WTC11 (cell line): ENCODE results near the gene PSMD3. TPM values are rescaled to one million over a fixed set of nuclear protein-coding genes. Genes with fewer than 3 reads are reported as not detected.

Experiments
- ATAC-seq: fragments of 200-7000 bp; cut with Tn5 transposase; 2 replicates; pipeline ENCODE4 v1.10.0; 2021; ENCODE audit warnings: mild to moderate bottlenecking, moderate library complexity
- CTCF ChIA-PET: fragments of 300-600 bp; sonication (Branson Sonifier 250); formaldehyde crosslinking; loops from one replicate; lab custom pipeline; 2021; ENCODE audit warnings: antibody characterized with exemption; lab: Charles Lee
- POLR2A ChIA-PET: fragments of 350-600 bp; sonication (Branson Sonifier 250); formaldehyde crosslinking; loops from one replicate; lab custom pipeline; 2021; ENCODE audit warnings: antibody characterized with exemption; lab: Charles Lee
- DNase-seq: peaks from one replicate; pipeline ENCODE4 v3.0.0; 2021; ENCODE audit warnings: low spot score
- H3K27ac Mint-ChIP-seq: 2 replicates; pipeline ENCODE4 v1.8.0; 2021; ENCODE audit warnings: mixed read lengths
- H3K27me3 Mint-ChIP-seq: 2 replicates; pipeline ENCODE4 v1.8.0; 2021; ENCODE audit warnings: low read depth, mild to moderate bottlenecking, moderate library complexity, mixed read lengths
- H3K36me3 Mint-ChIP-seq: 2 replicates; pipeline ENCODE4 v1.8.0; 2021; ENCODE audit warnings: mixed read lengths
- H3K4me1 Mint-ChIP-seq: 2 replicates; pipeline ENCODE4 v1.8.0; 2022; ENCODE audit warnings: mixed read lengths
- H3K4me3 Mint-ChIP-seq: 2 replicates; pipeline ENCODE4 v1.8.0; 2021; ENCODE audit warnings: mild to moderate bottlenecking, moderate library complexity, mixed read lengths
- H3K9me3 Mint-ChIP-seq: 2 replicates; pipeline ENCODE4 v1.8.0; 2021; ENCODE audit warnings: mixed read lengths
- CBFB ChIP-seq: sonication (generic); formaldehyde crosslinking; IDR thresholded peaks from 2 replicates; pipeline ENCODE4 v1.8.1; 2022; ENCODE audit warnings: mild to moderate bottlenecking, low read depth, missing genetic modification reagents
- E2F1 ChIP-seq: sonication (generic); formaldehyde crosslinking; IDR thresholded peaks from 2 replicates; pipeline ENCODE4 v1.8.0; 2022; ENCODE audit warnings: mild to moderate bottlenecking, missing genetic modification reagents
- EMX1 ChIP-seq: fragments of 250-450 bp; sonication (Bioruptor Pico); IDR thresholded peaks from 2 replicates; pipeline ENCODE4 v1.8.0; 2021; ENCODE audit warnings: mild to moderate bottlenecking
- FOXK1 ChIP-seq: sonication (generic); formaldehyde crosslinking; IDR thresholded peaks from 2 replicates; pipeline ENCODE4 v1.8.0; 2022; ENCODE audit warnings: mild to moderate bottlenecking, moderate library complexity, missing genetic modification reagents
- GRHL2 ChIP-seq: fragments of 250-450 bp; sonication (Bioruptor Pico); IDR thresholded peaks from 2 replicates; pipeline ENCODE4 v1.8.0; 2022; ENCODE audit warnings: mild to moderate bottlenecking, moderate library complexity; ENCODE audit not compliant: insufficient replicate concordance, severe bottlenecking
- HMGXB4 ChIP-seq: sonication (generic); formaldehyde crosslinking; IDR thresholded peaks from 2 replicates; pipeline ENCODE4 v1.8.1; 2023; ENCODE audit warnings: mild to moderate bottlenecking, moderate library complexity, missing genetic modification reagents
- KAT7 ChIP-seq: sonication (generic); formaldehyde crosslinking; IDR thresholded peaks from 2 replicates; pipeline ENCODE4 v1.8.1; 2023; ENCODE audit warnings: missing genetic modification reagents, mild to moderate bottlenecking, borderline replicate concordance
- MAX ChIP-seq: sonication (generic); formaldehyde crosslinking; IDR thresholded peaks from 2 replicates; pipeline ENCODE4 v1.8.0; 2022; ENCODE audit warnings: mild to moderate bottlenecking, missing genetic modification reagents
- NFE2L1 ChIP-seq: sonication (generic); formaldehyde crosslinking; IDR thresholded peaks from 2 replicates; pipeline ENCODE4 v1.8.1; 2023; ENCODE audit warnings: missing genetic modification reagents
- NFYB ChIP-seq: sonication (generic); formaldehyde crosslinking; conservative IDR thresholded peaks from 2 replicates; pipeline ENCODE4 v1.8.0; 2022; ENCODE audit warnings: low read depth, missing genetic modification reagents
- PRRX2 ChIP-seq: fragments of 250-450 bp; sonication (Bioruptor Pico); IDR thresholded peaks from 2 replicates; pipeline ENCODE4 v1.8.0; 2021; ENCODE audit warnings: mild to moderate bottlenecking
- SP1 ChIP-seq: sonication (generic); formaldehyde crosslinking; conservative IDR thresholded peaks from 2 replicates; pipeline ENCODE4 v1.8.1; 2022; ENCODE audit warnings: missing genetic modification reagents
- TCF7 ChIP-seq: sonication (generic); formaldehyde crosslinking; IDR thresholded peaks from 2 replicates; pipeline ENCODE4 v1.8.0; 2022; ENCODE audit warnings: mild to moderate bottlenecking, low read depth, missing genetic modification reagents, moderate library complexity
- TEAD4 ChIP-seq: sonication (generic); formaldehyde crosslinking; IDR thresholded peaks from 2 replicates; pipeline ENCODE4 v1.8.0; 2022; ENCODE audit warnings: mild to moderate bottlenecking, missing genetic modification reagents
- USF1 ChIP-seq: sonication (generic); formaldehyde crosslinking; IDR thresholded peaks from 2 replicates; pipeline ENCODE4 v1.8.0; 2022; ENCODE audit warnings: mild to moderate bottlenecking, missing genetic modification reagents
- ZNF219 ChIP-seq: sonication (generic); formaldehyde crosslinking; IDR thresholded peaks from 2 replicates; pipeline ENCODE4 v1.8.0; 2023; ENCODE audit warnings: missing genetic modification reagents, mild to moderate bottlenecking, borderline replicate concordance
- ZNF317 ChIP-seq: sonication (generic); formaldehyde crosslinking; IDR thresholded peaks from 2 replicates; pipeline ENCODE4 v1.8.1; 2023; ENCODE audit warnings: low read depth, mild to moderate bottlenecking, moderate library complexity, missing genetic modification reagents, borderline replicate concordance
- ZNF416 ChIP-seq: fragments of 250-450 bp; sonication (Bioruptor Pico); IDR thresholded peaks from 2 replicates; pipeline ENCODE4 v1.9.0; 2021; ENCODE audit warnings: mild to moderate bottlenecking, inconsistent platforms
- ZNF423 ChIP-seq: fragments of 250-450 bp; sonication (Bioruptor Pico); IDR thresholded peaks from 2 replicates; pipeline ENCODE4 v2.1.2; 2022; ENCODE audit warnings: mild to moderate bottlenecking, moderate library complexity
- ZNF425 ChIP-seq: fragments of 250-450 bp; sonication (Bioruptor Pico); conservative IDR thresholded peaks from 2 replicates; pipeline ENCODE4 v1.9.0; 2021; ENCODE audit warnings: mild to moderate bottlenecking
- total RNA-seq: library from RNA; stranded (reverse); gene quantifications from 3 replicates; pipeline ENCODE4 v1.2.3, GENCODE V29; 2021
- TF ChIP-seq, protein P1 (sequence below): sonication (generic); formaldehyde crosslinking; conservative IDR thresholded peaks from 2 replicates; pipeline ENCODE4 v1.8.1; 2022; ENCODE audit warnings: mild to moderate bottlenecking, missing genetic modification reagents
- TF ChIP-seq, protein P2 (sequence below): sonication (generic); formaldehyde crosslinking; conservative IDR thresholded peaks from 2 replicates; pipeline ENCODE4 v1.8.1; 2023; ENCODE audit warnings: mild to moderate bottlenecking, low read depth, missing genetic modification reagents, moderate library complexity

The PSMD3 gene
- total RNA-seq, 1 experiment from 2014 or later = 190 TPM

DNA sequence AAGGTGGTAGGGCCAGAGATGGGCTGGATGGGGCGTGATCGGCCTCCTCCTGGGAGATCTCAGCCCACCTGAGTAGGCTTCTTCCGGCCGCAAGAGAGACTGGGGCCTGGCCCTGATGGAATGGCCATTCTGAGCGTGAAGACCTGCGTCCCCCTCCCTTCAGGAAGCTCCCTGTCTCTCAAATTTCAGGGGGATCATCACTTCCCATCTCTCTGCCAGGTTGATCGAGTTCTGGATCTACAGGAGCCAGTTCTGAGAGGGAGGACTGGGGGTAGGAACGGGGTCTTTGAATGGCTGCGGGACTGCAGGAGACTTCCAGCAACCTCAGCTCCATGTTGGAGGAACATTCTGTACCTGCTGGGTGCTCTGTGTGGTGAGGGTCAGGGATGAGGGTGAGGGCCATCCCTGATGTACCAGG, 27.1 kb upstream of the PSMD3 start (continued):
- TF ChIP-seq TEAD4 (CRISPR knock-in tag) (no peak), USF1 (peak; percentile 41; the same call in 1 of the 2 replicates), NFE2L1 (CRISPR knock-in tag) (no peak)

- Mint-ChIP-seq H3K4me3 (peak overlapping the region; percentile 51), H3K36me3 (no peaks in the 10 kb centered on the region), H3K27me3 (peaks cover 17% of the 10 kb centered on the region), H3K27ac (peak overlapping the region; percentile 65; the same call in 1 of the 2 replicates), H3K4me1 (peaks cover 26% of the 10 kb centered on the region), H3K9me3 (no peaks in the 10 kb centered on the region)
- ChIA-PET POLR2A (no interaction called here), CTCF (interaction anchor here (0.6 to 1.9 kb wide), 9 partner anchors 11 to 158 kb away, joined by 3 to 9 read pairs (median 4); partner anchors contain the start of gene PSMD3)
- ATAC-seq (no peak), DNase-seq (peak; percentile 28)
- TF ChIP-seq MAX (no peak), E2F1 (no peak), ZNF425 (CRISPR knock-in tag) (no peak), ZNF219 (CRISPR knock-in tag) (no peak), KAT7 (CRISPR knock-in tag) (no peak), ZNF416 (CRISPR knock-in tag) (no peak), PRRX2 (CRISPR knock-in tag) (no peak), FOXK1 (CRISPR knock-in tag) (no peak), CBFB (CRISPR knock-in tag) (no peak), EMX1 (CRISPR knock-in tag) (no peak), HMGXB4 (no peak), ZNF423 (CRISPR knock-in tag) (no peak), TCF7 (CRISPR knock-in tag) (no peak), SP1 (CRISPR knock-in tag) (no peak), NFYB (CRISPR knock-in tag) (no peak), GRHL2 (no peak), ZNF317 (CRISPR knock-in tag) (no peak)
- TF ChIP-seq, protein P1, sequence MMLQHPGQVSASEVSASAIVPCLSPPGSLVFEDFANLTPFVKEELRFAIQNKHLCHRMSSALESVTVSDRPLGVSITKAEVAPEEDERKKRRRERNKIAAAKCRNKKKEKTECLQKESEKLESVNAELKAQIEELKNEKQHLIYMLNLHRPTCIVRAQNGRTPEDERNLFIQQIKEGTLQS = no peak
- TF ChIP-seq, protein P2, sequence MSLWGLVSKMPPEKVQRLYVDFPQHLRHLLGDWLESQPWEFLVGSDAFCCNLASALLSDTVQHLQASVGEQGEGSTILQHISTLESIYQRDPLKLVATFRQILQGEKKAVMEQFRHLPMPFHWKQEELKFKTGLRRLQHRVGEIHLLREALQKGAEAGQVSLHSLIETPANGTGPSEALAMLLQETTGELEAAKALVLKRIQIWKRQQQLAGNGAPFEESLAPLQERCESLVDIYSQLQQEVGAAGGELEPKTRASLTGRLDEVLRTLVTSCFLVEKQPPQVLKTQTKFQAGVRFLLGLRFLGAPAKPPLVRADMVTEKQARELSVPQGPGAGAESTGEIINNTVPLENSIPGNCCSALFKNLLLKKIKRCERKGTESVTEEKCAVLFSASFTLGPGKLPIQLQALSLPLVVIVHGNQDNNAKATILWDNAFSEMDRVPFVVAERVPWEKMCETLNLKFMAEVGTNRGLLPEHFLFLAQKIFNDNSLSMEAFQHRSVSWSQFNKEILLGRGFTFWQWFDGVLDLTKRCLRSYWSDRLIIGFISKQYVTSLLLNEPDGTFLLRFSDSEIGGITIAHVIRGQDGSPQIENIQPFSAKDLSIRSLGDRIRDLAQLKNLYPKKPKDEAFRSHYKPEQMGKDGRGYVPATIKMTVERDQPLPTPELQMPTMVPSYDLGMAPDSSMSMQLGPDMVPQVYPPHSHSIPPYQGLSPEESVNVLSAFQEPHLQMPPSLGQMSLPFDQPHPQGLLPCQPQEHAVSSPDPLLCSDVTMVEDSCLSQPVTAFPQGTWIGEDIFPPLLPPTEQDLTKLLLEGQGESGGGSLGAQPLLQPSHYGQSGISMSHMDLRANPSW = no peak
These were observed 25.7 kb upstream of the PSMD3 start for GRCh38 chr17:39954876-39955275.
